Hepatocyte (in vitro differentiated cells): Measurements from ENCODE around the gene VWA5B2.

Source experiments
- CTCF ChIP-seq: fragments of 200-600 bp; sonication (generic); IDR thresholded peaks from 2 replicates; pipeline ENCODE4 v1.5.1; 2016; ENCODE audit warnings: antibody characterized with exemption, mild to moderate bottlenecking; ENCODE audit not compliant: poor library complexity
- EZH2phosphoT487 ChIP-seq: fragments of 200-600 bp; sonication (generic); IDR thresholded peaks from one replicate; pipeline ENCODE4 v1.6.1; 2018; ENCODE audit warnings: antibody characterized with exemption, mild to moderate bottlenecking, low read depth, moderate library complexity; ENCODE audit not compliant: unreplicated experiment, severe bottlenecking

GRCh38 chr3:184277366-184277765, 48.0 kb downstream of the VWA5B2 start:
- TF ChIP-seq CTCF = no peak
- no peak for TF ChIP-seq EZH2phosphoT487
